GM12872 (cell line): Measurements from ENCODE around the gene ADCY10.

Experiments used
- TF ChIP-seq, protein P1 (sequence below): IDR thresholded peaks from 3 replicates; pipeline ENCODE4 v1.5.1; 2011; ENCODE audit warnings: low read depth, mild to moderate bottlenecking, low read length, moderate library complexity; ENCODE audit not compliant: insufficient read depth

ADCY10 gene

GRCh38 chr1:167924102-167924501, 10.2 kb upstream of the ADCY10 start:
- TF ChIP-seq, protein P1, sequence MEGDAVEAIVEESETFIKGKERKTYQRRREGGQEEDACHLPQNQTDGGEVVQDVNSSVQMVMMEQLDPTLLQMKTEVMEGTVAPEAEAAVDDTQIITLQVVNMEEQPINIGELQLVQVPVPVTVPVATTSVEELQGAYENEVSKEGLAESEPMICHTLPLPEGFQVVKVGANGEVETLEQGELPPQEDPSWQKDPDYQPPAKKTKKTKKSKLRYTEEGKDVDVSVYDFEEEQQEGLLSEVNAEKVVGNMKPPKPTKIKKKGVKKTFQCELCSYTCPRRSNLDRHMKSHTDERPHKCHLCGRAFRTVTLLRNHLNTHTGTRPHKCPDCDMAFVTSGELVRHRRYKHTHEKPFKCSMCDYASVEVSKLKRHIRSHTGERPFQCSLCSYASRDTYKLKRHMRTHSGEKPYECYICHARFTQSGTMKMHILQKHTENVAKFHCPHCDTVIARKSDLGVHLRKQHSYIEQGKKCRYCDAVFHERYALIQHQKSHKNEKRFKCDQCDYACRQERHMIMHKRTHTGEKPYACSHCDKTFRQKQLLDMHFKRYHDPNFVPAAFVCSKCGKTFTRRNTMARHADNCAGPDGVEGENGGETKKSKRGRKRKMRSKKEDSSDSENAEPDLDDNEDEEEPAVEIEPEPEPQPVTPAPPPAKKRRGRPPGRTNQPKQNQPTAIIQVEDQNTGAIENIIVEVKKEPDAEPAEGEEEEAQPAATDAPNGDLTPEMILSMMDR = no peak

DNA sequence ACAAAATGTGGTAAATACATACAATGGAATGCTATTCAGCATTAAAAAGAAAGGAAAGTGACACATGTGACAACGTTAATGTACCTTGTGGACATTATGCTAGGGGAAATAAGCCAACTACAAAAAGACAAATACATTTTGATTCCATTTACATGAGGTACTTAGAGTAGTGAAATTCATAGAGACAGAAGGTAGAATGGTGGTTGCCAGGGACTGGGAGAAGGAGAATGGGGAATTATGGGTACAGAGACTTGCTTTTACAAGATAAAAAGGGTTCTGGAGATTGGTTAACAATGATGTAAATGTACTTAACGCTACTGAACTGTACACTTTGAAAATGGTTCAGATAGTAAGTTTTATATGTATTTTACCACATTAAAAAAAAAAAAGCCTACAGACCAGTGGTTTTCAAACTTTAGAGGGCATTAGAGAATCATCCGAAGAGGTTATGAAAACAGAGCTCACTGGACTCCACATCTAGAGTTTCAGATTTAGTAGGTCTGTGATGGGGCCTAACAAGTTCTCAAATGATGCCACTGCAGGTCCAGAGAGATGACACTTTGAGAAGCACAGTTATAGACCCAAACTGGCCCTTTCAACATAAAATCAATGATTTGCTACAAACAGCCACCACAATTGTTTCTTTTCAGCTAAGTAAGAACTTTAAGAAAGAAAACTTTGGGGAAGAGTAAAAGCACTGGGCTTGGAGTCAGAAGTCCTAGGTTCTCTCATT, 9.6 kb upstream of the ADCY10 start:
- TF ChIP-seq, protein P1 = no peak

GRCh38 chr1:167922611-167923074, 8.7 kb upstream of the ADCY10 start:
- TF ChIP-seq, protein P1 = no peak

DNA sequence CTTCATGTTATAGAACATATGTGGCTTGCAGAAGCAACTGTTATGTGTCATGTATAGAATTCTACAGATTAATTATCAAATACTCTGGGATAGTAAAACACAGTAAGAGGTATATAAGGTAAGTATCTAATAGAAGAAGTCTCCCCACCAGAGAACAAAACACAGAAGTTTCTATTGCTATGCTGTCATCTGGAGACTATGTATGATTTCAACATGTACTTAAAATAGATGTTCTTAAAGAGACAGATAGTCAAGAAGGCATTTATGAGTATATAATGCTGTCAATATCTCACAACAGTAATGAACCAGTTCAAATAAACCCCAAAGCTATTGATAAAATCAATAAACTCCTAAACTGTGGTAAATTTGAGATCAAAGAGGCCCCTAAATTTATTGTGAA, 8.1 kb upstream of the ADCY10 start:
- TF ChIP-seq, protein P1 = no peak

DNA sequence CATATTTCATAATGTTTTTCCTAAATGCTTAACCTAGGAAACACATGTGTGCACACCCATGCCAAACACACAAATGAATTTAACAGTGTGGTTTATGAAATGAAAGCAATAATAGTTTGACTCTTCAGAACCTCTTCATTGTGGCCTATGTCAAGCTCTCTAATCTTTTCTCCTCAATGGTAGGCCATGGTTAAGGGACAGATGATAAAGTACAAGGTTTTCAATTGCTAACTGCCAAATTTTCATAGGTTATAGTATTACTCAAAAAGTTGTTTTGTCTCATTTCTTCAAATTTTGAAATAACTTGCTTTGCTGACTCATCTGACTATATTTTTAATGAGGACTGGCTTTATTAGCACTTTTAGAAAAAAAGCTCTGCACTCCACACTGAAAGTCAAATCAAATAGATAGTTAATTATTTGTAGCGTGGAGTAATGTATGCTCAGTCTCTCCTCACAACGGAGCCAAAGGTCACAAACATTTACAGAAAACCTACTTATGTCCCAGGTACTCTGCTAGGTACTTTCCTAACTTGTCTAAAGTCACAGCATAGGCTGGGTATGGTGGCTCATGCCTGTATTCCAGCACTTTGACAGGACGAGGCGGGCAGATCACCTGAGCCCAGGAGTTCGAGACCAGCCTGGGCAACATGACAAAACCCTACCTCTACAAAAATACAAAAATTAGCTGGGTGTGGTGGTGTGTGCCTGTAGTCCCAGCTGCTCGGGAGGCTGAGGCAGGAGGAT, 3.0 kb upstream of the ADCY10 start:
- TF ChIP-seq, protein P1 = no peak

GRCh38 chr1:167915569-167915968, 1.6 kb upstream of the ADCY10 start:
- TF ChIP-seq, protein P1 = no peak

DNA sequence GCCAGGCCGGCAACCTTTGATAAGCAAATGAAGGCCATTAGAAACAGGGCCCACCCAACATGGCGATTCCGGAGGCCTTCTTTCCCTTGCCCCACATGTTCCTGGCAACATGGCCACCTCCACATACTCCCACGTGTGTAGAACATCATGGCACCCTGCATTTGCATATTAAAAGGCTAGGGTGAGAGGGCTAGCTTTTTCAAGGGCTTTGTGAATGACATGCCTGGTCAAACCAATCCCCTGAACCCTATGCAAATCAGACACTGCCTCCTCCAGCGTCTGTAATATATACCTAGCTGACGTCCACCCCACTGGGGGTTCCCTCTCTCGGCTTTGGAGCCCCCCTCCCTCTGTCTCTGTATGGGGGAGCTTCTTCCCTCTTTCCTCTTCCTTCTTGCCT, 1.6 kb downstream of the ADCY10 start:
- TF ChIP-seq, protein P1 = no peak
